Measurements from ENCODE around the gene FN3KRP.

FN3KRP gene

GRCh38 chr17:82716203-82717010, at the start of gene FN3KRP:
TSS of gene FN3KRP (plus strand) at chr17:82716706. CDS start at chr17:82716756, 50 bp downstream.
- peak; percentile 39 to 97 (median 87) for DNase-seq

- DNase-seq = no peak
Observed at GRCh38 chr17:82666931-82667667, 49.4 kb upstream of the FN3KRP start.

- DNase-seq = no peak
Observed at GRCh38 chr17:82667668-82668000, 48.9 kb upstream of the FN3KRP start.

- no peak for DNase-seq
Observed at GRCh38 chr17:82668024-82668630, 48.4 kb upstream of the FN3KRP start.

- DNase-seq = peak in 41 of 51 donors; percentile 19 to 85 (median 57)
Observed at GRCh38 chr17:82668631-82669099, 47.8 kb upstream of the FN3KRP start.

GRCh38 chr17:82670661-82671450, 45.6 kb upstream of the FN3KRP start:
- DNase-seq = no peak

- DNase-seq = peak in 23 of 51 donors; percentile 27 to 81 (median 39)
Observed at GRCh38 chr17:82674656-82675475, 41.6 kb upstream of the FN3KRP start.

- no peak for DNase-seq
Observed at GRCh38 chr17:82675476-82676245, 40.8 kb upstream of the FN3KRP start.

GRCh38 chr17:82677353-82677925, 39.1 kb upstream of the FN3KRP start:
- DNase-seq = no peak

GRCh38 chr17:82678265-82678891, 38.1 kb upstream of the FN3KRP start:
- DNase-seq = peak in 1 of 51 donors; percentile 74

GRCh38 chr17:82679586-82680465, 36.7 kb upstream of the FN3KRP start:
- DNase-seq = no peak

- DNase-seq = no peak
Observed at GRCh38 chr17:82681547-82681946, 35.0 kb upstream of the FN3KRP start.

- DNase-seq = no peak
Observed at GRCh38 chr17:82683534-82683933, 33.0 kb upstream of the FN3KRP start.

- no peak for DNase-seq
Observed at GRCh38 chr17:82684228-82684841, 32.2 kb upstream of the FN3KRP start.

- no peak for DNase-seq
Observed at GRCh38 chr17:82685291-82685690, 31.2 kb upstream of the FN3KRP start.

- DNase-seq = no peak
Observed at GRCh38 chr17:82686366-82687324, 29.9 kb upstream of the FN3KRP start.

Measured in hypothalamus (tissue), 51 donors.